SK-N-DZ (cell line): Measurements from ENCODE around the gene IL6R.

Experiments
- DNase-seq: peaks from one replicate; pipeline ENCODE4 v3.0.0-alpha.2; 2015; ENCODE audit warnings: low spot score

Gene IL6R

DNA sequence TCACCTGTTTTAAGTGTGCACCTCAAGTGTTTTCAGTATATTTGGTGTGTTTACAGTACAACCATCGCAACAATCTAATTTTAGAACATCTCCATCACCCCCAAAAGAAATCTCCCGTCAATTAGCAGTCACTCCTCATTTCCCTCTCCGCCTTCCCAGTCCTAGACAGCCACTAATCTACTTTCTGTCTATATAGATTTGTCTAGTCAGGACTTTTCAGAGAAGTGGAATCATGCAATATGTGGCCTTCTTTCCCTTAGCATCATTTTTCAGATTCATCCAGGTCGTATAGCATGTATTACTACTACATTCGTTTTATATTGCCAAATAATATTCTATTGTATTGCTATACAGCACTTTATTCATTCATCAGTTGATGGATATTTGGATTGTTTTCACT is 98.8 kb downstream of the IL6R start:
- no peak for DNase-seq

- DNase-seq: no peak
These were observed 107.6 kb downstream of the IL6R start for GRCh38 chr1:154512760-154513159.

- DNase-seq: no peak
These were observed 109.0 kb downstream of the IL6R start for GRCh38 chr1:154514066-154514553.

- DNase-seq: no peak
These were observed 112.5 kb downstream of the IL6R start for GRCh38 chr1:154517661-154518060.
